Nephron (organoid): Measurements from ENCODE around the gene APOBEC3B.
"Not testable (repeated sequence)": the region's sequence is repeated elsewhere in the genome, so short reads cannot be mapped to it uniquely, and the experiment has no call there.

Experiments
- H3K27ac Mint-ChIP-seq, 3 experiments: 2 replicates each; pipeline ENCODE4 v1.8.0; 2020; ENCODE audit warnings: mixed read lengths in 3 of 3, mild to moderate bottlenecking in 2 of 3, moderate library complexity in 1 of 3
- H3K27me3 Mint-ChIP-seq: 2 replicates; pipeline ENCODE4 v1.8.0; 2021; ENCODE audit warnings: low read depth, mild to moderate bottlenecking, moderate library complexity, mixed read lengths
- H3K36me3 Mint-ChIP-seq: 2 replicates; pipeline ENCODE4 v1.8.0; 2020; ENCODE audit warnings: low read depth, mixed read lengths
- H3K4me1 Mint-ChIP-seq: 2 replicates; pipeline ENCODE4 v1.8.0; 2020; ENCODE audit warnings: mixed read lengths
- H3K4me3 Mint-ChIP-seq, 3 experiments: 2 replicates each; pipeline ENCODE4 v1.8.0; 2020; ENCODE audit warnings: mild to moderate bottlenecking in 3 of 3, mixed read lengths in 3 of 3, moderate library complexity in 2 of 3
- H3K9me3 Mint-ChIP-seq: 2 replicates; pipeline ENCODE4 v1.8.0; 2020; ENCODE audit warnings: mixed read lengths
- TF ChIP-seq, protein P1 (sequence below), 3 experiments: fragments of 200-600 bp; sonication (generic); IDR thresholded peaks; one replicate each; pipeline ENCODE4 v1.5.0; 2021; ENCODE audit warnings: antibody characterized with exemption in 3 of 3; ENCODE audit not compliant: unreplicated experiment in 3 of 3

APOBEC3B gene

GRCh38 chr22:38956551-38956950 lies 25.6 kb upstream of the APOBEC3B start:
- Mint-ChIP-seq H3K9me3 (no peaks in the 10 kb centered on the region), H3K27me3 (peaks cover 24% of the 10 kb centered on the region), H3K27ac (no peak overlapping the region), H3K36me3 (no peaks in the 10 kb centered on the region), H3K4me1 (no peaks in the 10 kb centered on the region), H3K4me3 (no peak overlapping the region)
- TF ChIP-seq, protein P1, sequence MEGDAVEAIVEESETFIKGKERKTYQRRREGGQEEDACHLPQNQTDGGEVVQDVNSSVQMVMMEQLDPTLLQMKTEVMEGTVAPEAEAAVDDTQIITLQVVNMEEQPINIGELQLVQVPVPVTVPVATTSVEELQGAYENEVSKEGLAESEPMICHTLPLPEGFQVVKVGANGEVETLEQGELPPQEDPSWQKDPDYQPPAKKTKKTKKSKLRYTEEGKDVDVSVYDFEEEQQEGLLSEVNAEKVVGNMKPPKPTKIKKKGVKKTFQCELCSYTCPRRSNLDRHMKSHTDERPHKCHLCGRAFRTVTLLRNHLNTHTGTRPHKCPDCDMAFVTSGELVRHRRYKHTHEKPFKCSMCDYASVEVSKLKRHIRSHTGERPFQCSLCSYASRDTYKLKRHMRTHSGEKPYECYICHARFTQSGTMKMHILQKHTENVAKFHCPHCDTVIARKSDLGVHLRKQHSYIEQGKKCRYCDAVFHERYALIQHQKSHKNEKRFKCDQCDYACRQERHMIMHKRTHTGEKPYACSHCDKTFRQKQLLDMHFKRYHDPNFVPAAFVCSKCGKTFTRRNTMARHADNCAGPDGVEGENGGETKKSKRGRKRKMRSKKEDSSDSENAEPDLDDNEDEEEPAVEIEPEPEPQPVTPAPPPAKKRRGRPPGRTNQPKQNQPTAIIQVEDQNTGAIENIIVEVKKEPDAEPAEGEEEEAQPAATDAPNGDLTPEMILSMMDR (IDR thresholded peaks at IDR 0.05; ENCODE audit: unreplicated experiment in 3 of 3): no peak

DNA sequence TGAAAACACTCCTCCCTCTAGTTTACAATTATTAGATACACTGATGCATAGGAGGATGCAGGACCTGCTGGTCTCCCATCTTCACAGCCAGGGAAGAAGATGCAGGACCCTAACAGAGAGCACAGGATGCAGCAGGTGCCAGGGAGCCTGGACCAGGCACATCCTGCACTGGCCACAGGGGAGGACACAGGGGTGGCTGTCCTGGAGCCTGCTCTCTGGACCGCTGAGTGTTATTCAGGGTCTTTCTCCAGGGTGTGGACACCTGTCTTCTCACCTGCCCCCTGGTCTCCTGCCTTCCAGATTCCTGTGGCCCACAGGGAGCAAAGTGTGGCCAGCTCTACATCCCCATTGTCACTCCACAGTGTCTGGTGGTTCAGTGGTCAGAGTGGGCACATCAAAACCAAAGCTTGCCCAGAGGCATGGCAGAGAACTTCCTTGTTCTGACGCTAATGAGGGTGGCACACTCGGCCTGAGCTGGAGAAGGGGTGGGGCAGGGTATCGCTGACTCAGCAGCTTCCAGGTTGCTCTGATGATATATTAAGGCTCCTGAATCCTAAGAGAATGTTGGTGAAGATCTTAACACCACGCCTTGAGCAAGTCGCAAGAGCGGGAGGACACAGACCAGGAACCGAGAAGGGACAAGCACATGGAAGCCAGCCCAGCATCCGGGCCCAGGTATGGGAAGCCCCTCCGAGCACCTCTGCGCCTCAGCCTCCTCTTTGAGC lies 24.9 kb upstream of the APOBEC3B start, which contains the start of gene APOBEC3A:
TSS of gene APOBEC3A (plus strand) at position 564 of the 725 bp plus-strand sequence. CDS start at position 647, 83 bp downstream.
- Mint-ChIP-seq H3K9me3 (no peaks in the 10 kb centered on the region), H3K27ac (no peak within 1 kb of the TSS), H3K4me3 (no peak within 1 kb of the TSS), H3K27me3 (peaks cover 24% of the 10 kb centered on the region), H3K36me3 (no peaks in the 10 kb centered on the region), H3K4me1 (no peaks in the 10 kb centered on the region)
- TF ChIP-seq, protein P1 (IDR thresholded peaks at IDR 0.05; ENCODE audit: unreplicated experiment in 3 of 3): no peak

GRCh38 chr22:38957808-38958650 lies 24.1 kb upstream of the APOBEC3B start:
- peaks cover 2% of the 10 kb centered on the region for H3K4me1 Mint-ChIP-seq
- TF ChIP-seq, protein P1 (IDR thresholded peaks at IDR 0.05; ENCODE audit: unreplicated experiment in 3 of 3): no peak
- no peak overlapping the region for H3K27ac Mint-ChIP-seq
- peaks cover 19% of the 10 kb centered on the region for H3K27me3 Mint-ChIP-seq
- no peaks in the 10 kb centered on the region for H3K36me3 Mint-ChIP-seq
- no peaks in the 10 kb centered on the region for H3K9me3 Mint-ChIP-seq
- no peak overlapping the region for H3K4me3 Mint-ChIP-seq

GRCh38 chr22:38958651-38958943 lies 23.6 kb upstream of the APOBEC3B start:
- peaks cover 19% of the 10 kb centered on the region for H3K27me3 Mint-ChIP-seq
- not testable (repeated sequence) for H3K4me1 Mint-ChIP-seq, H3K27ac Mint-ChIP-seq, H3K9me3 Mint-ChIP-seq, H3K4me3 Mint-ChIP-seq, H3K36me3 Mint-ChIP-seq

DNA sequence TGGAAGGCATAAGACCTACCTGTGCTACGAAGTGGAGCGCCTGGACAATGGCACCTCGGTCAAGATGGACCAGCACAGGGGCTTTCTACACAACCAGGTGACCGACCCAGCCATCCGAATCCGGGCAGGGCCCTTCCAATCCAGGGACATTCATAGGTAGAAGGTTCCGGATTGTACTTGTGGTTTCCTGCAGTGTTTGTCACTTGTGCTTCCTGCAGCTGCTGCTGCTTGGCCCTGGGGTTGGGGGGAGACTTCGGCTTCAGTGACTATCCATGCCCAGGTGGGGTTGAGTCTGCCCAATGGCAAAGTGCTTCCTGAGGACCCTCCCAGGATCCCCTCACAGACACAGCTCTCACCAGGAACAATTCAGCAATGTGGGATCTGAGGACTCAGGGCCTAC lies 22.6 kb upstream of the APOBEC3B start:
- TF ChIP-seq, protein P1 (IDR thresholded peaks at IDR 0.05; ENCODE audit: unreplicated experiment in 3 of 3): no peak
- H3K27ac Mint-ChIP-seq: no peak overlapping the region
- H3K4me3 Mint-ChIP-seq: no peak overlapping the region
- H3K4me1 Mint-ChIP-seq: peaks cover 9% of the 10 kb centered on the region
- H3K9me3 Mint-ChIP-seq: no peaks in the 10 kb centered on the region
- H3K36me3 Mint-ChIP-seq: no peaks in the 10 kb centered on the region
- peaks cover 18% of the 10 kb centered on the region for H3K27me3 Mint-ChIP-seq

DNA sequence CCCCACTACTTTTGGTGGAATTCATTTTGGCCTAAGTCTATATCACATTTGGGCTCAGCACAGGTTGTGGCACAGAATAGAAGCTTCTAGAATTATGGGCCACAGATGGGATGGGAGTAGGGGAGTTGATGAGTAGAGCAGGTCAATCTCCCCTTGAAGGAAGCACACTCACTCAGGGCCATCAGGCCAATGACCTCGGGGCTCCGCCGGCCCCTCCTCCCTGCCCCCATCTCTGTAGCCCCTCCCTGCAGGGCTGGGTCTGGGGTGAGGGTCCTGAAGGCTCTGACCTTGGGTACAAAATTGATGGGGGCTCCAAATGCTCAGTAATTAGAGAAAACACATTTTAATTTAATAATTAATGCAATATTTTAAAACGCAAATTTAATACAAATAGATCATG lies 21.5 kb upstream of the APOBEC3B start:
- H3K27ac Mint-ChIP-seq, H3K4me3 Mint-ChIP-seq, H3K36me3 Mint-ChIP-seq, H3K9me3 Mint-ChIP-seq: not testable (repeated sequence)
- Mint-ChIP-seq H3K4me1 (peaks cover 14% of the 10 kb centered on the region), H3K27me3 (peaks cover 23% of the 10 kb centered on the region)

DNA sequence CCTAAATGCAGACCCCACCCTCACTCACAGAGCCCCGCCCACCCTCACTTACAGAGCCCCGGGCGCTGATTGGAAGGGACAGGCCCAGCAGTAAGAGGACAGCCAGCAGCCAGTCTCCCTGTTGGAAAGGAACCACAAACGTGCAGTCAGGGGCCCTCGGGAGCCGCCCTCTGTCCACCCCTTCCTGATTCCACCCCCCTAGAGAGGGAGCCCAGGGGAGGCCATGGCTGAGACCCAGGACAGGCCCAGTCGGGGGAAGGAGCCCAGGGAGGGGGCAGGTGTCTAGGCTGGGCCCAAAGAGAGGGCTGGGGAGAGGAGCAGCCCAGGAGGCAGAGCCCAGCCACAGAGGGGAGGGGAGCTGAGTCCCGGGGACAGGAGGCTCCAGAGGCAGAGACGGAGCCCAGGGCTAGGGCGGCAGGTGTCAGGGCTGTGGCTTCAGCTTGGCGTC lies 18.8 kb upstream of the APOBEC3B start:
- not testable (repeated sequence) for H3K4me3 Mint-ChIP-seq, H3K9me3 Mint-ChIP-seq, H3K36me3 Mint-ChIP-seq
- peaks cover 14% of the 10 kb centered on the region for H3K4me1 Mint-ChIP-seq
- peak overlapping the region in 1 of 3 experiments; percentile 56 for H3K27ac Mint-ChIP-seq
- peaks cover 15% of the 10 kb centered on the region for H3K27me3 Mint-ChIP-seq
